Ureter (tissue), 1 donor: ENCODE data around the gene MTHFD2L. TPM values are rescaled to one million over a fixed set of nuclear protein-coding genes. Genes with fewer than 3 reads are reported as not detected.

ENCODE experiments used
- DNase-seq: peaks from one replicate; pipeline ENCODE4 v3.0.0-alpha.2; 2020; ENCODE audit warnings: low spot score
- total RNA-seq: library from RNA; stranded (reverse); gene quantifications from one replicate; pipeline ENCODE4 v1.2.4, GENCODE V29; 2023
- donor health status: DM: yes; HTN: yes; CAD: no.

Gene MTHFD2L
- total RNA-seq, 1 donor from 2014 or later = 15.9 TPM

GRCh38 chr4:74244049-74244448, 86.1 kb downstream of the MTHFD2L start:
- no peak for DNase-seq

GRCh38 chr4:74252933-74253332, 95.0 kb downstream of the MTHFD2L start:
- DNase-seq = no peak

GRCh38 chr4:74254386-74254785, 96.5 kb downstream of the MTHFD2L start:
- no peak for DNase-seq

GRCh38 chr4:74255096-74255495, 97.2 kb downstream of the MTHFD2L start:
- no peak for DNase-seq

- DNase-seq = no peak
These were observed 101.0 kb downstream of the MTHFD2L start for GRCh38 chr4:74258963-74259362.

GRCh38 chr4:74260036-74260435, 102.1 kb downstream of the MTHFD2L start:
- DNase-seq = no peak

- DNase-seq = no peak
These were observed 104.6 kb downstream of the MTHFD2L start for GRCh38 chr4:74262522-74262921.

GRCh38 chr4:74263551-74263950, 105.6 kb downstream of the MTHFD2L start:
- DNase-seq = no peak

GRCh38 chr4:74266081-74266480, 108.2 kb downstream of the MTHFD2L start:
- DNase-seq = no peak

GRCh38 chr4:74267998-74268606, 110.2 kb downstream of the MTHFD2L start:
- no peak for DNase-seq

GRCh38 chr4:74268643-74269042, 110.7 kb downstream of the MTHFD2L start:
- DNase-seq = no peak

- no peak for DNase-seq
These were observed 120.6 kb downstream of the MTHFD2L start for GRCh38 chr4:74278490-74278889.

GRCh38 chr4:74279716-74280115, 121.8 kb downstream of the MTHFD2L start:
- no peak for DNase-seq

GRCh38 chr4:74282926-74283325, 125.0 kb downstream of the MTHFD2L start:
- no peak for DNase-seq

- DNase-seq = no peak
These were observed 125.7 kb downstream of the MTHFD2L start for GRCh38 chr4:74283614-74284013.

- DNase-seq = no peak
These were observed 126.1 kb downstream of the MTHFD2L start for GRCh38 chr4:74284053-74284452.

GRCh38 chr4:74287164-74287563, 129.2 kb downstream of the MTHFD2L start:
- DNase-seq = no peak

- DNase-seq = no peak
These were observed 129.9 kb downstream of the MTHFD2L start for GRCh38 chr4:74287791-74288190.

- no peak for DNase-seq
These were observed 133.6 kb downstream of the MTHFD2L start for GRCh38 chr4:74291471-74291870.

GRCh38 chr4:74292111-74292870, 134.4 kb downstream of the MTHFD2L start:
- DNase-seq = no peak

- no peak for DNase-seq
These were observed 135.6 kb downstream of the MTHFD2L start for GRCh38 chr4:74293558-74293957.

GRCh38 chr4:74294681-74295080, 136.8 kb downstream of the MTHFD2L start:
- no peak for DNase-seq

GRCh38 chr4:74297539-74297938, 139.6 kb downstream of the MTHFD2L start:
- no peak for DNase-seq
